Measurements from ENCODE around the gene CBX6.

DNA sequence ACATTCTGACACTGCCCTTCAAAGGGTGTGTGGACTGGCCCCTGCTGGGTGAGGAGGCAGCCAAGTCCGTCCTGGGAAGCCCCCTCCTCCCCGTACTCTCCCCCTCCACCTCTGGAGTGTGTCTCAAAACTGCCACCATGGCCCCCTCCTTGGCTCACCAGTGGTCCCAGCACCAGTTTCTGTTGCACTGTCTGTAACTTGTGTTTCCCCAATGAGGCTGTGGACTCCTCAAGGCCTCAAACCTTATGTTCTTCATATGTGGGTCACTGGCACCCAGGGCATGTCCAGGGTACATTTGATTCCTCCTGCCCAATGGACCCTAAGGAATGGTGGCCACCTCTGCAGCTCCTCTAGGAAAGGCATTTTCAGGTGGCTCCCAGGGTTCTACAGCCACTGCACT is 21.6 kb downstream of the CBX6 start:
- TF ChIP-seq, protein P1, sequence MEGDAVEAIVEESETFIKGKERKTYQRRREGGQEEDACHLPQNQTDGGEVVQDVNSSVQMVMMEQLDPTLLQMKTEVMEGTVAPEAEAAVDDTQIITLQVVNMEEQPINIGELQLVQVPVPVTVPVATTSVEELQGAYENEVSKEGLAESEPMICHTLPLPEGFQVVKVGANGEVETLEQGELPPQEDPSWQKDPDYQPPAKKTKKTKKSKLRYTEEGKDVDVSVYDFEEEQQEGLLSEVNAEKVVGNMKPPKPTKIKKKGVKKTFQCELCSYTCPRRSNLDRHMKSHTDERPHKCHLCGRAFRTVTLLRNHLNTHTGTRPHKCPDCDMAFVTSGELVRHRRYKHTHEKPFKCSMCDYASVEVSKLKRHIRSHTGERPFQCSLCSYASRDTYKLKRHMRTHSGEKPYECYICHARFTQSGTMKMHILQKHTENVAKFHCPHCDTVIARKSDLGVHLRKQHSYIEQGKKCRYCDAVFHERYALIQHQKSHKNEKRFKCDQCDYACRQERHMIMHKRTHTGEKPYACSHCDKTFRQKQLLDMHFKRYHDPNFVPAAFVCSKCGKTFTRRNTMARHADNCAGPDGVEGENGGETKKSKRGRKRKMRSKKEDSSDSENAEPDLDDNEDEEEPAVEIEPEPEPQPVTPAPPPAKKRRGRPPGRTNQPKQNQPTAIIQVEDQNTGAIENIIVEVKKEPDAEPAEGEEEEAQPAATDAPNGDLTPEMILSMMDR (conservative IDR thresholded peaks at IDR 0.05): no peak
- no peak for TF ChIP-seq EZH2 (IDR thresholded peaks at IDR 0.05; ENCODE audit: low read depth)
